H9 (cell line): Measurements from ENCODE around the gene SNX11. TPM values are rescaled to one million over a fixed set of nuclear protein-coding genes. Genes with fewer than 3 reads are reported as not detected.

ENCODE experiments used
- DNase-seq: peaks from one replicate; pipeline ENCODE4 v3.0.0-alpha.2; 2017
- H2AFZ ChIP-seq: one replicate; pipeline ENCODE4 v1.6.1; 2013; ENCODE audit warnings: mild to moderate bottlenecking, low read length, control low read depth, moderate library complexity
- H2AK5ac ChIP-seq: 2 replicates; pipeline ENCODE4 v1.6.1; 2013; ENCODE audit warnings: low read length, control low read depth, mixed read lengths; ENCODE audit not compliant: insufficient read length
- H2BK120ac ChIP-seq: one replicate; pipeline ENCODE4 v1.6.1; 2013; ENCODE audit warnings: low read depth, mild to moderate bottlenecking, low read length, control low read depth, inconsistent platforms; ENCODE audit not compliant: poor library complexity, severe bottlenecking
- H2BK12ac ChIP-seq: 2 replicates; pipeline ENCODE4 v1.6.1; 2013; ENCODE audit warnings: low read length, control low read depth, mixed read lengths, low read depth; ENCODE audit not compliant: insufficient read length
- H2BK15ac ChIP-seq: 2 replicates; pipeline ENCODE4 v1.6.1; 2013; ENCODE audit warnings: low read depth, low read length, control low read depth
- H2BK20ac ChIP-seq: one replicate; pipeline ENCODE4 v1.6.1; 2013; ENCODE audit warnings: low read depth, mild to moderate bottlenecking, low read length, control low read depth, inconsistent platforms; ENCODE audit not compliant: poor library complexity, severe bottlenecking
- H2BK5ac ChIP-seq: 2 replicates; pipeline ENCODE4 v1.6.1; 2013; ENCODE audit warnings: low read length, control low read depth, mixed read lengths; ENCODE audit not compliant: insufficient read length
- H3K14ac ChIP-seq: 2 replicates; pipeline ENCODE4 v1.6.1; 2013; ENCODE audit warnings: low read length, control low read depth; ENCODE audit not compliant: insufficient read depth
- H3K18ac ChIP-seq: 2 replicates; pipeline ENCODE4 v1.6.1; 2013; ENCODE audit warnings: low read depth, mild to moderate bottlenecking, mixed read lengths, low read length, control low read depth; ENCODE audit not compliant: insufficient read length
- H3K23ac ChIP-seq: 2 replicates; pipeline ENCODE4 v1.6.1; 2013; ENCODE audit warnings: low read length, control low read depth, mixed read lengths, low read depth; ENCODE audit not compliant: insufficient read length
- H3K23me2 ChIP-seq: 2 replicates; pipeline ENCODE4 v1.6.1; 2013; ENCODE audit warnings: low read depth, mild to moderate bottlenecking, mixed read lengths, low read length, control low read depth; ENCODE audit not compliant: insufficient read length, poor library complexity, severe bottlenecking
- H3K27ac ChIP-seq: 2 replicates; pipeline ENCODE4 v1.5.1; 2013; ENCODE audit warnings: low read length, control low read depth, mixed read lengths, low read depth; ENCODE audit not compliant: insufficient read length
- H3K27me3 ChIP-seq: 2 replicates; pipeline ENCODE4 v1.6.1; 2013; ENCODE audit warnings: low read length, control low read depth, inconsistent platforms; ENCODE audit not compliant: insufficient read depth
- H3K4ac ChIP-seq: 2 replicates; pipeline ENCODE4 v1.6.1; 2013; ENCODE audit warnings: low read depth, mild to moderate bottlenecking, control low read depth, inconsistent platforms, low read length, moderate library complexity
- H3K4me1 ChIP-seq: 2 replicates; pipeline ENCODE4 v1.6.1; 2013; ENCODE audit warnings: low read length, control low read depth, inconsistent platforms; ENCODE audit not compliant: insufficient read depth
- H3K4me2 ChIP-seq: 2 replicates; pipeline ENCODE4 v1.6.1; 2013; ENCODE audit warnings: low read length, control low read depth, mixed read lengths; ENCODE audit not compliant: insufficient read length, insufficient read depth
- H3K56ac ChIP-seq: 2 replicates; pipeline ENCODE4 v1.6.1; 2013; ENCODE audit warnings: low read depth, mild to moderate bottlenecking, mixed read lengths, low read length, control low read depth; ENCODE audit not compliant: insufficient read length
- H3K79me1 ChIP-seq: 2 replicates; pipeline ENCODE4 v1.6.1; 2013; ENCODE audit warnings: low read depth, mild to moderate bottlenecking, moderate library complexity, low read length, control low read depth, inconsistent platforms; ENCODE audit not compliant: insufficient read depth, poor library complexity, severe bottlenecking
- H3K79me2 ChIP-seq: 2 replicates; pipeline ENCODE4 v1.6.1; 2013; ENCODE audit warnings: low read length, control low read depth, inconsistent platforms; ENCODE audit not compliant: insufficient read depth
- H3K9ac ChIP-seq: 2 replicates; pipeline ENCODE4 v1.6.1; 2013; ENCODE audit warnings: low read length, control low read depth, mixed read lengths; ENCODE audit not compliant: insufficient read length; ENCODE audit errors: extremely low read depth
- H3K9me3 ChIP-seq: one replicate; pipeline ENCODE4 v1.6.1; 2013; ENCODE audit warnings: low read depth, low read length, inconsistent platforms; ENCODE audit not compliant: control insufficient read depth
- H3T11ph ChIP-seq: one replicate; pipeline ENCODE4 v1.6.1; 2013; ENCODE audit warnings: mild to moderate bottlenecking, low read length, control low read depth, inconsistent platforms
- H4K20me1 ChIP-seq: one replicate; pipeline ENCODE4 v1.6.1; 2013; ENCODE audit not compliant: control insufficient read depth, insufficient read length, insufficient read depth
- H4K5ac ChIP-seq: 2 replicates; pipeline ENCODE4 v1.6.1; 2013; ENCODE audit warnings: low read depth, mild to moderate bottlenecking, mixed read lengths, low read length, control low read depth; ENCODE audit not compliant: insufficient read length
- H4K8ac ChIP-seq: replicated peaks from 2 replicates; pipeline ENCODE4 v1.6.1; 2013; ENCODE audit warnings: low read length, control low read depth, mixed read lengths, low read depth; ENCODE audit not compliant: insufficient read length
- H4K91ac ChIP-seq: 2 replicates; pipeline ENCODE4 v1.6.1; 2013; ENCODE audit warnings: low read depth, mild to moderate bottlenecking, moderate library complexity, mixed read lengths, low read length, control low read depth; ENCODE audit not compliant: insufficient read length
- H3K27ac Mint-ChIP-seq, 3 experiments: 2 replicates in 2 of 3; 3 replicates in 1 of 3; pipeline ENCODE4 v1.8.0; 2020 to 2021; ENCODE audit warnings: mixed read lengths in 3 of 3, mild to moderate bottlenecking in 1 of 3, moderate library complexity in 1 of 3
- H3K27me3 Mint-ChIP-seq: 2 replicates; pipeline ENCODE4 v1.8.0; 2021; ENCODE audit warnings: low read depth, mild to moderate bottlenecking, moderate library complexity, mixed read lengths
- H3K36me3 Mint-ChIP-seq, 3 experiments: 2 replicates in 2 of 3; 3 replicates in 1 of 3; pipeline ENCODE4 v1.8.0; 2020 to 2021; ENCODE audit warnings: low read depth in 3 of 3, mixed read lengths in 3 of 3; ENCODE audit not compliant: insufficient read depth in 1 of 3
- H3K4me1 Mint-ChIP-seq, 2 experiments: 2 replicates each; pipeline ENCODE4 v1.8.0; 2020; ENCODE audit warnings: mixed read lengths in 2 of 2
- H3K4me3 Mint-ChIP-seq, 2 experiments: 2 replicates in 1 of 2; 3 replicates in 1 of 2; pipeline ENCODE4 v1.8.0; 2020 to 2021; ENCODE audit warnings: mild to moderate bottlenecking in 2 of 2, mixed read lengths in 2 of 2, moderate library complexity in 1 of 2
- H3K9me3 Mint-ChIP-seq, 2 experiments: 2 replicates in 1 of 2; 3 replicates in 1 of 2; pipeline ENCODE4 v1.8.0; 2020; ENCODE audit warnings: mild to moderate bottlenecking in 2 of 2, mixed read lengths in 2 of 2, moderate library complexity in 1 of 2
- CTCF ChIP-seq: fragments of 200-600 bp; sonication (generic); conservative IDR thresholded peaks from 3 replicates; pipeline ENCODE4 v1.8.0; 2021; ENCODE audit warnings: antibody characterized with exemption, mild to moderate bottlenecking
- WGBS: extraction: QIAGEN DNeasy Blood & Tissue Kit; methylation state at CpG from one replicate; pipeline ENCODE4 v1.1.7; 2013; ENCODE audit warnings: missing lambda C conversion rate, low lambda C conversion rate, mixed read lengths; ENCODE audit not compliant: insufficient read length; ENCODE audit errors: extremely low coverage; 5-methylcytosine and 5-hydroxymethylcytosine counted together
- total RNA-seq: library from RNA; stranded (reverse); gene quantifications from 2 replicates; pipeline ENCODE4 v1.2.1, GENCODE V29; 2021

Gene SNX11
- total RNA-seq, 1 experiment from 2014 or later = 20.0 TPM

- no peak overlapping the region for H3K27ac Mint-ChIP-seq
- peaks cover 54 to 60% of the 10 kb centered on the region in 2 experiments for H3K4me1 Mint-ChIP-seq
Observed at GRCh38 chr17:48159232-48159631, 51.7 kb downstream of the SNX11 start.

More at GRCh38 chr17:48159232-48159631, 51.7 kb downstream of the SNX11 start:
- peaks cover 2% of the 10 kb centered on the region in 2 experiments; a peak in 2 of 5 replicates for H3K9me3 Mint-ChIP-seq
- Histone ChIP-seq H2BK20ac (peak overlapping the region; percentile 60), H3K18ac (no peak overlapping the region), H3K23me2 (no peaks in the 10 kb centered on the region), H3K79me2 (no peaks in the 10 kb centered on the region), H4K91ac (no peak overlapping the region), H2BK15ac (no peak overlapping the region), H2AFZ (no peak overlapping the region), H4K20me1 (no peaks in the 10 kb centered on the region), H3K9ac (no peak overlapping the region), H3K56ac (no peak overlapping the region), H2BK5ac (no peak overlapping the region), H3K4me1 (peaks cover 12% of the 10 kb centered on the region), H2BK12ac (no peak overlapping the region), H3K27me3 (peaks cover 5% of the 10 kb centered on the region), H3K9me3 (no peaks in the 10 kb centered on the region), H3K14ac (no peak overlapping the region), H4K8ac (no peak overlapping the region), H2BK120ac (no peak overlapping the region), H3K4ac (no peak overlapping the region), H3K23ac (no peak overlapping the region), H3K4me2 (no peak overlapping the region), H2AK5ac (no peak overlapping the region), H3T11ph (no peak overlapping the region), H3K27ac (no peak overlapping the region), H3K79me1 (no peaks in the 10 kb centered on the region), H4K5ac (no peak overlapping the region)
- H3K36me3 Mint-ChIP-seq = no peaks in the 10 kb centered on the region; a peak in 1 of 7 replicates
- peak overlapping the region in 1 of 2 experiments; percentile 45; a peak in 1 of 5 replicates for H3K4me3 Mint-ChIP-seq
- WGBS = no CpG with 5 or more reads among the region's 4 CpGs
- peaks cover 26% of the 10 kb centered on the region for H3K27me3 Mint-ChIP-seq
- no peak for DNase-seq
- no peak for TF ChIP-seq CTCF
